Karpas-422 (cell line): ENCODE data around the gene PRAF2. TPM values are rescaled to one million over a fixed set of nuclear protein-coding genes. Genes with fewer than 3 reads are reported as not detected.

Experiments
- DNase-seq: peaks from one replicate; pipeline ENCODE4 v3.0.0-alpha.2; 2015
- H2AFZ ChIP-seq: fragments of 200-600 bp; sonication (generic); 2 replicates; pipeline ENCODE4 v1.6.1; 2014; ENCODE audit warnings: antibody characterized with exemption, low read length, mixed read lengths
- H3K27ac ChIP-seq: fragments of 200-600 bp; sonication (generic); 2 replicates; pipeline ENCODE4 v1.5.1; 2014; ENCODE audit warnings: mild to moderate bottlenecking, low read length, moderate library complexity
- H3K27me3 ChIP-seq: fragments of 200-600 bp; sonication (generic); 2 replicates; pipeline ENCODE4 v1.6.1; 2014; ENCODE audit warnings: low read length, mixed read lengths
- H3K36me3 ChIP-seq: fragments of 200-600 bp; sonication (generic); 2 replicates; pipeline ENCODE4 v1.6.1; 2014; ENCODE audit warnings: low read length, mixed read lengths; ENCODE audit not compliant: insufficient read depth
- H3K4me1 ChIP-seq: fragments of 200-600 bp; sonication (generic); 2 replicates; pipeline ENCODE4 v1.6.1; 2014; ENCODE audit warnings: mild to moderate bottlenecking, low read length, mixed read lengths
- H3K4me2 ChIP-seq: fragments of 200-600 bp; sonication (generic); 2 replicates; pipeline ENCODE4 v1.6.1; 2014; ENCODE audit warnings: low read length, low read depth, mild to moderate bottlenecking; ENCODE audit not compliant: poor library complexity, severe bottlenecking
- H3K4me3 ChIP-seq: fragments of 200-600 bp; sonication (generic); 2 replicates; pipeline ENCODE4 v1.5.1; 2014; ENCODE audit warnings: mild to moderate bottlenecking, antibody characterized with exemption, low read length, mixed read lengths
- H3K79me2 ChIP-seq: fragments of 200-600 bp; sonication (generic); 2 replicates; pipeline ENCODE4 v1.6.1; 2014; ENCODE audit warnings: mild to moderate bottlenecking, low read length, mixed read lengths
- H3K9ac ChIP-seq: fragments of 200-600 bp; sonication (generic); 2 replicates; pipeline ENCODE4 v1.6.0; 2014; ENCODE audit warnings: low read length
- H3K9me2 ChIP-seq: fragments of 200-600 bp; sonication (generic), shearing (Covaris generic); replicated peaks from 2 replicates; pipeline ENCODE4 v1.6.0; 2014; ENCODE audit warnings: mild to moderate bottlenecking, low read length, moderate library complexity; ENCODE audit not compliant: insufficient read depth
- H3K9me3 ChIP-seq: fragments of 300-700, 200-600 bp; sonication (generic); 2 replicates; pipeline ENCODE4 v1.6.1; 2014; ENCODE audit warnings: low read length, mixed read lengths
- H4K20me1 ChIP-seq: fragments of 200-600 bp; sonication (generic); 2 replicates; pipeline ENCODE4 v1.6.1; 2014; ENCODE audit warnings: mild to moderate bottlenecking, antibody characterized with exemption, low read length, low read depth; ENCODE audit not compliant: insufficient read depth
- total RNA-seq: library from RNA; depleted of rRNA; stranded (reverse); fragments of >200 nt; shearing (Covaris generic); gene quantifications from 2 replicates; pipeline ENCODE4 v1.2.3, GENCODE V29; 2014; ENCODE audit warnings: low replicate concordance

The PRAF2 gene
- total RNA-seq, 1 experiment from 2014 or later, result 0.34 TPM

DNA sequence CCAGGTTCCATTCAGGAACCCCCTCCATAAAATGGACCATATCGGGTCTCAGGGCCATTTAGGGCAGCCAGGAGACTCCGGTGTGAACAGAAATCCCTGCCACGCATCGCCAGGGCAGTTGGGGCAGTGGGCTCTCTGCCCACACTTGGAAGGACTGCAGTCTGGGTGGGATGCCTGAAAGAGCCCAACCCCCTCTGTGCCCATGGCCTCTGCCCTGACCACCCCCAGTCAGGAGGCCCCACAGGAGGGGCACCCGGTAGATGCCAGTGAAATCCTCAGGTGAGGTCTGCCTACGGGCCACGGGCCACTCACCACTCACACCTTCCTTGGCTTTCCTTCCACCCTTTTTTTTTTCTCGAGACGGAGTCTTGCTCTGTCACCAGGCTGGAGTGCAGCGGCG, 4.8 kb downstream of the PRAF2 start:
- H3K79me2 ChIP-seq, result no peaks in the 10 kb centered on the region
- no peaks in the 10 kb centered on the region for H3K9me2 ChIP-seq
- H3K9me3 ChIP-seq, result no peaks in the 10 kb centered on the region
- no peak overlapping the region for H3K4me3 ChIP-seq
- H3K4me1 ChIP-seq, result no peaks in the 10 kb centered on the region
- H3K4me2 ChIP-seq, result no peak overlapping the region
- no peak overlapping the region for H3K27ac ChIP-seq
- no peaks in the 10 kb centered on the region for H3K36me3 ChIP-seq
- H3K9ac ChIP-seq, result no peak overlapping the region
- no peak for DNase-seq
- no peaks in the 10 kb centered on the region for H4K20me1 ChIP-seq
- no peak overlapping the region for H2AFZ ChIP-seq
- H3K27me3 ChIP-seq, result no peaks in the 10 kb centered on the region

DNA sequence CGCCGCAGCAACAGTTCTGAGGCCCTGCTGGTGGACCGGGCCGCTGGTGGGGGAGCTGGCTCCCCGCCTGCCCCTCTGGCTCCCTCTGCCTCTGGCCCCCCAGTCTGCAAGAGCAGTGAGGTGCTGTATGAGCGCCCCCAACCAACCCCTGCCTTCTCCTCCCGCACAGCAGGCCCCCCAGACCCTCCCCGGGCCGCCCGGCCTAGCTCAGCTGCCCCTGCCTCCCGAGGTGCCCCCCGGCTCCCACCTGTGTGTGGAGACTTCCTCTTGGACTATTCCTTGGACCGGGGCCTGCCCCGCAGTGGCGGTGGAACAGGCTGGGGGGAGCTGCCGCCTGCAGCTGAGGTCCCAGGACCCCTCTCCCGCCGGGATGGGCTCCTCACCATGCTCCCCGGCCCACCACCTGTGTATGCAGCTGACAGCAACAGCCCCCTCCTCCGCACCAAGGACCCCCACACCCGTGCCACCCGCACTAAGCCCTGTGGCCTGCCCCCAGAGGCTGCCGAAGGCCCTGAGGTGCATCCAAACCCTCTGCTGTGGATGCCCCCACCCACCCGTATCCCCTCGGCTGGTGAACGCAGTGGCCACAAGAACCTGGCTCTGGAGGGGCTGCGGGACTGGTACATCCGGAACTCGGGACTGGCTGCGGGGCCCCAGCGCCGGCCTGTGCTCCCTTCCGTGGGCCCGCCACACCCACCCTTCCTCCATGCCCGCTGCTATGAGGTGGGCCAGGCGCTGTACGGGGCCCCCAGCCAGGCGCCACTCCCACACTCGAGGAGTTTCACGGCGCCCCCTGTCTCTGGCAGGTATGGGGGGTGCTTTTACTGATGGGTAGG, 6.3 kb downstream of the PRAF2 start:
- no peak for DNase-seq
- no peaks in the 10 kb centered on the region for H3K9me2 ChIP-seq
- no peaks in the 10 kb centered on the region for H3K36me3 ChIP-seq
- H4K20me1 ChIP-seq, result no peaks in the 10 kb centered on the region
- H3K9ac ChIP-seq, result no peak overlapping the region
- H3K79me2 ChIP-seq, result no peaks in the 10 kb centered on the region
- H3K4me2 ChIP-seq, result no peak overlapping the region
- no peak overlapping the region for H2AFZ ChIP-seq
- H3K27ac ChIP-seq, result no peak overlapping the region
- H3K4me3 ChIP-seq, result no peak overlapping the region
- no peaks in the 10 kb centered on the region for H3K4me1 ChIP-seq
- no peaks in the 10 kb centered on the region for H3K9me3 ChIP-seq
- no peaks in the 10 kb centered on the region for H3K27me3 ChIP-seq

- Histone ChIP-seq H3K4me2 (no peak overlapping the region), H3K36me3 (no peaks in the 10 kb centered on the region), H4K20me1 (no peaks in the 10 kb centered on the region), H3K4me1 (no peaks in the 10 kb centered on the region), H3K27ac (no peak overlapping the region), H3K79me2 (no peaks in the 10 kb centered on the region), H3K4me3 (no peak overlapping the region), H3K9ac (no peak overlapping the region), H3K9me2 (no peaks in the 10 kb centered on the region), H3K9me3 (no peaks in the 10 kb centered on the region), H2AFZ (no peak overlapping the region), H3K27me3 (no peaks in the 10 kb centered on the region)
- no peak for DNase-seq
Measured at GRCh38 chrX:49066690-49067089, 7.1 kb downstream of the PRAF2 start.

GRCh38 chrX:49066278-49066677, 7.5 kb downstream of the PRAF2 start:
- DNase-seq, result no peak
- Histone ChIP-seq H3K4me2 (no peak overlapping the region), H3K27me3 (no peaks in the 10 kb centered on the region), H4K20me1 (no peaks in the 10 kb centered on the region), H3K4me1 (no peaks in the 10 kb centered on the region), H3K9me3 (no peaks in the 10 kb centered on the region), H3K36me3 (no peaks in the 10 kb centered on the region), H3K9ac (no peak overlapping the region), H3K27ac (no peak overlapping the region), H3K79me2 (no peaks in the 10 kb centered on the region), H3K4me3 (no peak overlapping the region), H3K9me2 (no peaks in the 10 kb centered on the region), H2AFZ (no peak overlapping the region)

DNA sequence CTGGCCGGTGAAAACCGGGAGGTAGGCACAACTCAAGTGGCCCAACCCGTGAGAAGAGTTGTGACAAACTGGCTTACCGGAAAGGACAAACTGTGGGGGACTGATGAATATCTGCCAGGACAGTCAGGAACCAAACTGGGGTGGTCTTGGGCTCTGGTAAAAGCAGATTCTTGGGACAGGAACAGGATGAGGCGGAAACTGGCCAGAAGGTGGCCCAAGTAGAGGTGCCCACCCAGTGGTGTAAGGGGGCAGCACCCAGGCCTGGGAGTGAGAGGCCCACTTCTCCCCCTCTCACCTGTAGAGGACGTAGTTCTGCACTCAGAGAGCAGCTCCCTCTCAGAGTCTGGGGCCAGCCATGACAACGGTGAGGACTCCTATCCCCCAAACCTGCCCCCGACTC, 9.1 kb downstream of the PRAF2 start:
- no peak overlapping the region for H3K27ac ChIP-seq
- H3K9me3 ChIP-seq, result no peaks in the 10 kb centered on the region
- H3K36me3 ChIP-seq, result no peaks in the 10 kb centered on the region
- no peaks in the 10 kb centered on the region for H3K4me1 ChIP-seq
- H3K4me3 ChIP-seq, result no peak overlapping the region
- no peaks in the 10 kb centered on the region for H3K27me3 ChIP-seq
- no peak overlapping the region for H2AFZ ChIP-seq
- no peaks in the 10 kb centered on the region for H3K79me2 ChIP-seq
- H3K9me2 ChIP-seq, result no peaks in the 10 kb centered on the region
- no peak overlapping the region for H3K4me2 ChIP-seq
- DNase-seq, result no peak
- no peaks in the 10 kb centered on the region for H4K20me1 ChIP-seq
- no peak overlapping the region for H3K9ac ChIP-seq

- DNase-seq, result no peak
- H3K9me3 ChIP-seq, result no peaks in the 10 kb centered on the region
- no peaks in the 10 kb centered on the region for H3K9me2 ChIP-seq
- no peak overlapping the region for H3K4me2 ChIP-seq
- H3K4me3 ChIP-seq, result no peak overlapping the region
- H3K79me2 ChIP-seq, result no peaks in the 10 kb centered on the region
- H3K4me1 ChIP-seq, result no peaks in the 10 kb centered on the region
- no peak overlapping the region for H2AFZ ChIP-seq
- H3K9ac ChIP-seq, result no peak overlapping the region
- no peaks in the 10 kb centered on the region for H4K20me1 ChIP-seq
- H3K36me3 ChIP-seq, result no peaks in the 10 kb centered on the region
- H3K27me3 ChIP-seq, result no peaks in the 10 kb centered on the region
- H3K27ac ChIP-seq, result no peak overlapping the region
Measured at GRCh38 chrX:49064303-49064702, 9.5 kb downstream of the PRAF2 start.

DNA sequence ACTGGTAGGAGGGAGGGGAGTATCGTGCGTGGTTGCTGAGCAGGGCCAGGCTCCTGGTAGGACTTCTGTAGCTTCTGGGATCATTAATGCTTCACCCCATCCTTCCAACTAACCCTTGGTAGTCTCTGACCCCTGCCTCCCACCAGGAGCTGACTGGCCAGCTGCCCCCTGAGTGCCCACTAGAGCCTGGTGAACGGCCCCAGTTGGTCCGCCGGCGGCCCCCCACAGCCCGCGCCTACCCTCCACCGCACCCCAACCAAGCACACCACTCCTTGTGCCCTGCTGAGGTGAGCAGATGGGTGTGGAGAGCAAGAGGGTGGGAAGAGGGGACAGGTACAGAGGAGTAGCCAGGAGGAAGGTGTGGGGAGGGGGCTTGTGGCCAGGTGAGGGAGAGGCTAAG, 10.1 kb downstream of the PRAF2 start:
- no peak for DNase-seq

DNA sequence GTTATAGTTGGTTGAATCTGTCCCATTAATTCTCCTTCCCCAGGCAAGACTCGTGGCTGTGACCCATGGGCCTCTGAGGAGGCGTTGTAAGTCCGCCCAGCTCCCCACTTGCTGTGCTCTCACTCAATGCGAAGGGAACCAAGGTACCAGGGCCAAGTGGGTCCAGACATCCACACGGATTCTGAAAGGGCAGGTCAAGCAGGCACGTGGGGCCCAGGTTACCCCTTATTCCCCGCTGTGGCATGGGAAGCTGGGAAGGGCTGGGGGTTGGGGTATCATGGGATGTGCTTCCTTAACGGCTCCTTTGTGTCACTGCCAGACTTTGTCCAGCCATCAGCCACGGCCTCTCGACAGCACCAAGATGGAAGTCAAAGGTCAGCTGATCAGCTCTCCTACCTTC, 11.9 kb downstream of the PRAF2 start:
- H3K36me3 ChIP-seq, result no peaks in the 10 kb centered on the region
- H3K27ac ChIP-seq, result no peak overlapping the region
- H3K27me3 ChIP-seq, result no peaks in the 10 kb centered on the region
- no peak for DNase-seq
- no peaks in the 10 kb centered on the region for H3K9me2 ChIP-seq
- H3K79me2 ChIP-seq, result no peaks in the 10 kb centered on the region
- no peaks in the 10 kb centered on the region for H3K4me1 ChIP-seq
- no peak overlapping the region for H2AFZ ChIP-seq
- no peak overlapping the region for H3K4me2 ChIP-seq
- H3K4me3 ChIP-seq, result no peak overlapping the region
- no peak overlapping the region for H3K9ac ChIP-seq
- H3K9me3 ChIP-seq, result no peaks in the 10 kb centered on the region
- no peaks in the 10 kb centered on the region for H4K20me1 ChIP-seq

More for the DNA sequence above, 10.1 kb downstream of the PRAF2 start:
- Histone ChIP-seq H3K9me2 (no peaks in the 10 kb centered on the region), H3K36me3 (no peaks in the 10 kb centered on the region), H3K79me2 (no peaks in the 10 kb centered on the region), H3K9ac (no peak overlapping the region), H3K4me3 (no peak overlapping the region), H3K4me1 (no peaks in the 10 kb centered on the region), H3K27ac (no peak overlapping the region), H4K20me1 (no peaks in the 10 kb centered on the region), H3K4me2 (no peak overlapping the region), H3K27me3 (no peaks in the 10 kb centered on the region), H3K9me3 (no peaks in the 10 kb centered on the region), H2AFZ (no peak overlapping the region)
